SIG-M5 treated with dmso at 0.1 percent for 504 hours (cell line): Measurements from ENCODE around the gene ASB10.

ENCODE experiments used
- DNase-seq: peaks from one replicate; lab custom pipeline; 2025; ENCODE audit not compliant: unreplicated experiment; lab: John Stamatoyannopoulos, UW

Gene ASB10

DNA sequence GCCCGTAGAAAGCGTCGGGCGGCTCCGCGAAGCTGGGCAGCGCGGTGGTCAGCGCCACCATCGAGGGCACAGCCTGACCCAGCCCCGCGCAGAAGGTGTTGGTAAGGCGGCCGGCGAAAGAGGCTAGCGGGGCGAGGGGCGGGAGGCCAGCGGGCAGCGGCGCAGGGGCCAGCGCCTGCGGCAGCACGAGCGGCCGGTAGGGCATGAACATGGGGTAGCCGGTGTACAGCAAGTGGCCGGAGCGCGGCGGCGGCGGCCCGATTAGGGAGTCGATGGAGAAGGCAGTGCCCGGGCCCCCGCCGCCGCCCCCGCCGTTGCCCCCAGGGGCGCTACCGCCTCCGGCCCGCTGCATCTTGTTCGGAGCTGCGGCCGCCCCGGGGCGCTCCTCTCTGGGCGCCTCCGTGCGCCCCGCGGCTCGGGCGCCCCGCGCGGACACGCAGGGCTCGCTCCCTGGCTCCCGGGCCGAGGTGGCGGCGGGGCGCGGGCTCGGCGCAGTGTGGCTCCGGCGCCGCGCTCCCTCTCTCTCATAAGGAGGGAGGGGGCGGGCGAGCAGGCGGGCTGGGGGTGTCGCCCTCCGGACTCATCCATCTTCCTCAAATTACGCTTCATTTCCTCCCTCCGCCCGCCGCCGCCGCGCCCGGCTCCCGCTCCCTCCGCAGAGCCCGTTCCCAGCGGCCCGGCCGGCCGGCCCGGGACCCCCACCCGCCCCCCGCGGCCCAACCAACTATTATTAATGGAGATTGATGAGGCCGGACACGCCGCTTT lies 19.7 kb downstream of the ASB10 start, which contains the start of gene GBX1:
Gene GBX1 (minus strand): TSS at position 498 of the 765 bp plus-strand sequence. CDS start 146 bp downstream, at position 352.
- DNase-seq = no peak

DNA sequence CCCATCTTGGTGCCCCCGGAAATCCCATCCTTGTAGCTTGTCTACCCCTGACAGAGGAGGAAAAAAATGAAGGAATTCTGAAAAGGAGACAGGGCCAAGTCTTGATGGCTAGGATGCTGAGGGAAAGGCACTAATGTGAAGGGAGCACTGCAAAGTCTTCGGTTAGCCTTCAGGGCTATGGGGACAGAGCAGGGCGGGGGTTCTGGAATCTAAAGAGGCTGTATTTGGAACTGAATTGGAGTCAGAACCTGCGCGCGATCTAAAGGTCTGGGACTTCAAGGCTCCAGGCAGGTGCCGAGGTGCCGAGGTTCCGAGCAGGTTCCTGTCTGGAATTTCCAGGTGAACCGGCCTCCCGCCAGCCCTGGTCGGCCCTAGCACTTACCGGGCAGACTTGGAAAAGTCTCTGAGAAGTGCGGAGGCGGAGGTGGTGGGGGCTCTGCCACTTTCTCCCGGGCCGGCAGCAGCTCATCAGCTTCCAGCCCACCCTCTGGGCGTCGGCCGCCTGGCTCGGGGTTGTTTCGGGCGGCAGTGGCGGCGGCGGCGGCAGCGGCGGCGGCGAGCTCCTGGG lies 20.3 kb downstream of the ASB10 start:
- no peak for DNase-seq

DNA sequence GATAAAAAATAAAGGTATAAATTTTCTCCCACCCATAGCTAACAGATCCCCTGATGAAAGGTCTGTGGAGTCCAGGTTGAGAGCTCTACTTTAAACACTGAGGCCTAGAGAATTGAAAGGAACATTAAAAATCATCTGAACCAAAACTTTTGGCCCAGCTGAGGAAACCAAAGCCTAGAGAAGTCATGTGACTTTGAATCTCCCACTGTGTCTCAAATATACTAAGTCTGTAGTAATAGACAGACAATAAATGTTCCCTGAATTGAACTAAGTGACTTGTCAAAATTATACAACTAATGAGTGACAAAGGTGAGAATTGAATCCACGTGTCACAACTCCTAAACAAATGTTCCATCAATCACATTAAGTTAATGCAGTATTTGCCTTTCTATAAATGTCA lies 25.3 kb downstream of the ASB10 start:
- no peak for DNase-seq

DNA sequence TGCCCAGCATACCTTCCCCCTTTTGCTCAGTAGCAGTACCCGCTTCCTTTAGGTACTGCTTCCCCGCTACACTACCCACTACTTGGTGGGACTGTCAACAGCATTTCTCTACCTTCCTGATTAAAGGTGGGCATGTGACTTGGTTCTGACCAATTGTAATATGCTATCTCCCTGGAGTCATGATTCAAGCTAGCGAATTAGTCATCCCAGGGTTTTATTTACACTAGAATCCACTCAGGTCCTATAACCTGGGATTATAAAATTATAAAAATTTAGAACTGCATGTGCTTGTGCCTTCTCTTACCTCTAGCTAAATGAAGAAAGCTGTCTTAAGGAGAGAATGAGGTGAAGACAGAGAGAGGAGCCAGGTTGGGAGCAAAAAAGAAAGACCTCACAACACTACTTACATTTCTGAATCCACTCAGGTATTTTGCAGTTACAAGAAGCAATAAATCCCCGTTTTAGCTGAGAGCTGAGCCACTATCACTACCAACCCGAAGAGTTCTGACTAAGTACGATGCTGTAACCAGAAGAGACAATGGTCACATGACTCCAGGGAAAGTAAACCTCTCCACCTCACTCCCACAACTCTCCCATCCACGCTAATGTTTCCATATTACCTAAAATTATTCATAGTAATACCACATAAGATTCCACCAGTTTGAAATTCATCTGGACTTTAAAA lies 29.3 kb downstream of the ASB10 start:
- no peak for DNase-seq

DNA sequence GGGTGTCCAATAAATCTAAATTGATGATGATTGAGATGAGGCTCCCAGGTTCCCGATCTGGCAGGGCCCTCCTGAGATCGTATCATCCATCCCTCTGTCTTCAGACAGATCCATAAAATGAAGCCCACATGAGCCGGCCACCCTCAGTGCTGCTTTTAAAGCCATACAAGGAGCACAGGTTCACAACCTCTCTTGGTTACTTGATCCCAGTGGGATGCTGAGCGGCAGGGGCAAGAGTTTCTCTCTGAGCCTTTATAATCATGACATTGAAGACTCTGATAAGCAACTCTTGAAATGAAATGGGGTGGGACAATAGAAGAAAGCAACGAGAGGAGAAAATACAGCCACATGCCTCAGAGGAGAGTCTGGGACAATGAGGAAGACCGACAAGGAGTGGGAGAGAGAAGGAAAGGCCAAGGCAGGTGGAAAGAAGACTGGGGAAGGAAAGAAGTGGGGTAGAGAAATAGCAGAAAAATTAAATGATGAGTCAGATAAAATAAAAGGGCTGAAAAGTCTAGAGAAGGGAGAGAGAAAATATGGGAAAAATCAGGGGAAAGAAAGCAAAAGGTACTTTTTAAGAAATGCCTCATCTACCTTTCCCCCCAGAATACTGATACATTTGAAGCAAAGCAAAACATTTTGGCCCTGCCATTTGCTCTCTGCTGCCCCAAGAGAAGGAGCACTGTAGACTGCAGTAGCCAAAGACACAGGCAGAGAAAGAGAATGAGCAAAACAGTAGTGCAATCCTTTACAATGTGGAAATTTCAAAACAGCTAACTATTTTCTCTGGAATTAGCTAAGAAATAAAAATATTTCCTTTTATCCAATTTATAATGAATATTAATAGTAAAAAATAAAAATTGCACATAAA lies 34.2 kb downstream of the ASB10 start:
- DNase-seq = no peak

DNA sequence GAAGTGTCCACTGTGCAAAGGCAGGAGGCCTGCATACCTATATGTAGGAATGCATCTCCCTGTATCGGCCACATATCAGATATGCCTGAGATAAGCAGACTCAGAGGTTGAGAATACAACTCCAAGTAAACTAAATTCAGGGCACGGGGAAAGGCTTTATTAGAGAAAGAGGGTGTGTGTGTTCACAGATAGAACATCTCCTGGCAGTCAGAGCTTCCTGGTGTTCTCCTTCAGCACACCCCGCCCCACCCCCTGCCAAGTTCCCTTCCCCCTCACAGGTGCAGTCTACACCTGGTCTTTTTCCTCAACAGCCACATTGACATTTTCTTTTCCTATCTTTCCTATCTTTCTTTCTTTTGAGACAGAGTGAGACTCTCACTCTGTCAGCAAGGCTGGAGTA lies 36.7 kb downstream of the ASB10 start:
- DNase-seq = no peak

DNA sequence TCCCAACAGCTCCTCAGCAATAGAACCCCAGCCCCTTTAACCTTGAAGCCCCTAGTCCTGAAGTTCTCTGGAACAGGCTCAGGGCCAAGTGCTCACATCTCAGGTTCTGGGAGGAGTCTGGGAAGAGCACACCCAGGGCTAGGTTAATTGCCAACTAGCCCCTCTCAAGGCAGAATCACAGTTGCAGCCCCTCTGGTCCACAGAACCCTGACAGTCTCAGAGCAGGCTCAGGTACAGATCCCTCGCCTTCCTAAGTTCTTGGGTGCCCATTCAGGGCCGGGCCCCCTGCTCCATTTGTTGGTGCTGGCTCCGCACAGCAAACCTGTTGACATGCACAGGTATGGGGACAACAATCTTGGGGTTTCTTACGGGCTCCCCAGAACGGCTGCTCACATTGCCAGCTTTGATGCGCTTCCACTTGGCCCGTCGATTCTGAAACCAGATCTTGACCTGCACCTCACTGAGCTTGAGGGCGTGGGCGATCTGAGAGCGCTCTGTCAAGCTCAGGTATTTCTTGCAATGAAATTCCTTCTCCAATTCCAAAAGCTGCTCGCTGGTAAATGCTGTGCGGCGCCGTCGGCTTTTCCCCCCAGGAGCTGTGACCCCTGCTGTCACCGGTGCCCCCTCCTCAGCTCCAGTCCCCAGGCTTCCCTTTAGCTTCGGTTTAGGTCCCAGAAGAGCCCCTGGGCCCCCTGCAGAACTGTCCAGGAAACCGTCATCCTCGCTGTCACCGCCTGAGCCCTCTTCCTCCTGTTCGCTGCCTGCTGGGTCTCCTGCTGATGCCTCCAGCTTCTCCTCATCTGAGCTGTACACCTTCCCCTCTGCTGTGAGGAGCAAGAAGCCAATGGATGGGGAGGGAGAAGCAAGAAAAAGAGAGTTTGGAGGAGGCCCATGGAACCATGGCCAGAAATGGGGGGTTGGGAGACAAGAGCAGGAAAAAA lies 38.5 kb downstream of the ASB10 start:
- no peak for DNase-seq

DNA sequence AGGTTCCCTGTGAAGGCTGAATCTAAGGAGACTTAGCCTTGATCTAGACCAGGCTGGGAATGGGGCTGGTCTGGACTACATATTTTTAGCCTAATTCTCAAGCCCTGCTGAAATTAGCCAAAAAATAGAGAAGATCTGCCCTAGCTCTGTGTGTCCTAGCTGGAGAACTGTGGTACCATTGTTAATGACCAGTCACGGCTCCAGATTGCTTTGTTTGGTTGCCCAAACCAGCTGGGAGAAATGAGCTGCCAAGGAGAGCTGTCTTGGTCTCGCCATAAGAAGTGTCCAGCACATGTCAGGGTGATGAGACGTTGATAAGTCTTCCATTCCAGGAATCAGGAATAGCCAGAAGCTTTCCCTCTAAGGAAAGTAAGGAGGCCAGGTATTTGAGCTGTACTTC lies 40.3 kb downstream of the ASB10 start:
- DNase-seq = no peak

DNA sequence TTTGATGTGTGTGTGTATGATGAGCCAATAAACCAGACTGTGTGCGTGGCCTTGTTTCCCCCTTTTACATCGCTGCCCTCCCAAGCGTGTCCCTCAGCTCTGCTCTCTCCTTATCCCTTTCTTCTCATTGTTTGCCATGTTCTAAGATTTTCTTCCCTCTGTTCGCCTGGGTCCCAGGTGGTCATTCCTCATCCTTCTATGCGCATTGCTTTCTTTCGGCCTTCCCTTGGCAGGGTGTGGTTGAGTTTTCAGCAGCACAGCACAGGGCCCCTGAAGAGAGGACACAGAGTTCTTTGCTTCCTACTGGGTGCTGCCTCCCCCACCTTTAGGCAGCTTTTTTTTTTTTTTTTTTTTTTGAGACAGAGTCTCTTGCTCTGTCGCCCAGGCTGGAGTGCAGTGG lies 42.7 kb downstream of the ASB10 start:
- no peak for DNase-seq

DNA sequence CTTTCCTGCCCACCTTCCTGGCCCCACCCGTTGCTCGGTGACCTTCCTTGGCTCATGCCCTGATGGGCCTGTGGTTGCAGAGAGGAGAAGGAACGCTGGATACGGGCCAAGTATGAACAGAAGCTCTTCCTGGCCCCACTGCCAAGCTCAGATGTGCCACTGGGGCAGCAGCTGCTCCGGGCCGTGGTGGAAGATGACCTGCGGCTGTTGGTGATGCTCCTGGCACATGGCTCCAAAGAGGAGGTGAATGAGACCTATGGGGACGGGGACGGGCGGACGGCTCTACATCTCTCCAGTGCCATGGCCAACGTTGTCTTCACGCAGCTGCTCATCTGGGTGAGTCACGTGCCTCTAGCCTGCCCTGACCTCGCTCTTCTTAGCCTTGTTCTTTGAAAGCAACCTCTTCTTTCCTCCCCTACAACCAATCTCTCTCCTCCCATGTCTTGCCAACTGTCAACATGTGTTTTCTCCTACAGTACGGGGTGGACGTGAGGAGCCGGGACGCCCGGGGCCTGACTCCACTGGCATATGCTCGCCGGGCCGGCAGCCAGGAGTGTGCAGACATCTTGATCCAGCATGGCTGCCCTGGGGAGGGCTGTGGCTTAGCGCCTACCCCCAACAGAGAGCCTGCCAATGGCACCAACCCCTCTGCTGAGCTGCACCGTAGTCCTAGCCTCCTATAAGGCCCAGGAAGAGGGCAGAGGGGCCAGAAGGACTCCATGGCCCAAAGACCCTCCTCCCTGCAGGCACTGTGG lies 43.6 kb downstream of the ASB10 start:
- DNase-seq = no peak

DNA sequence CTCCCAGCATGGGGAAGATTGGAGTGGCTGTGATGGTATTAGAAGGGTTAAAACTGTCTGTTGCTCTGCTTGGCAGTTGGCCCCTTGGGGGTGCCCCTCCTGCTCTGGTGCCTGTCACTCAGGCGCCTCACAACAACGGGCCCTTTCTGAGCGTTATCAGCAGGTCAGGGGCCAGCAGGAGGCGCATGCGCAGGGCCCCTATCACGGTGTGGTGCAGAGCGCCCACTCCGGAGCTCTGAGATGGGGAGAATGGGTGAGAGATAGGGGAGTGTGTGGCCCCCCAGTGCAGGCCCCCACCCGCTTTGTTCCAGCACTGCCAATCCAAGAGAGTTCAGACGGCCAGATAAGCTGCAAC lies 44.4 kb downstream of the ASB10 start:
- no peak for DNase-seq

DNA sequence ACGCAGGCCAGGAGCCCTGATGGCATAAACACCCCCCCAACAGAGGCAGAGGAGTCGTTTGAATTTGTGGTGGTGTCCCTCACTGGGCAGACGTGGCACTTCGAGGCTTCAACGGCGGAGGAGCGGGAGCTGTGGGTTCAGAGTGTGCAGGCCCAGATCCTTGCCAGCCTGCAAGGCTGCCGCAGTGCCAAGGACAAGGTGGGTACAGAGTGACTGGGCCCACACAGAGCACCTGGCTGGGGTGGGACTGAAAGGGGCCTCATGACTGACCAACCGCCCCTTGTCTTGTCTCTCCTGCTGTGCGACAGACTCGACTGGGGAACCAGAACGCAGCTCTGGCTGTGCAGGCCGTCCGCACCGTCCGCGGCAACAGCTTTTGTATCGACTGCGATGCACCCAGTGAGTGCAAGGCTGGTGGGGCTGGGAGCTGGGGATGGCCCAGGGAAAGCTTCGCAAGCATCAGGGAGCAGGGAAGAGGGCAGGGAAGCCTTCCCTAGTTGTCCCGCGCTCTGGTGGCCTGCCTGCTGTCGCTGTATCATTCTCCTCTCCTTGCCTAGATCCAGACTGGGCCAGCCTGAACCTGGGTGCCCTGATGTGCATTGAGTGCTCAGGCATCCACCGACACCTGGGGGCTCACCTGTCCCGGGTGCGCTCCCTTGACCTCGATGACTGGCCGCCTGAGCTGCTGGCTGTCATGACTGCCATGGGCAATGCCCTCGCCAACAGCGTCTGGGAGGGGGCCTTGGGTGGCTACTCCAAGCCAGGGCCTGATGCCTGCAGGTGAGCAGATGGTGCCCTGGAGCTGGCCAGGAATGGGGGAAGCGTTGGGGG lies 45.0 kb downstream of the ASB10 start:
- no peak for DNase-seq

DNA sequence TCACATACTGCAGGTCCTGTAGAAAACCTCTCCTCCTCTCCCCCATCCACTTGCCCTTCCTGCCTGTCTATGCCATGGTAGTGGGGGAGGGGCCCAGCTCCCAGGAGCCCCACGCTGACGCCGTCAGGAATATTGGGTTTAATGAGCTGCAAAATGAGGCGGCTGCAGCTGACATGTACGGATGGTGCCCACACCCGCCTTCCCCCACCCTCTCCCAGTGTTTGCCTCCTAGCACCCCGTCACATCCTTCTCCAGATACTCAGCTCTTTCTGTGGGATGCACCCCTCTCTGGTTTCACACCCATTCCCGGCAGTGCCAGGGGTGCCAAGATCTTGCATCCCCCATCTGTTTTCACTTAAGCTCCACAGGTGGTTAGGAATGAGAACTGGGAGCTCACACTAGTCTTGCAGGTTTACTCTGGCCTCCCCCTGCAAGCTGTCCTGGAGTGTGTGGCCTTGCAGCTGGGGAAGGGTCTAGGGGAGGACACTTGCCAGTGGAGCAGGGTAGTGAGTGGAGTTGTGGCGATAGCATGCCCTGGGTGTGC lies 45.7 kb downstream of the ASB10 start:
- no peak for DNase-seq

DNA sequence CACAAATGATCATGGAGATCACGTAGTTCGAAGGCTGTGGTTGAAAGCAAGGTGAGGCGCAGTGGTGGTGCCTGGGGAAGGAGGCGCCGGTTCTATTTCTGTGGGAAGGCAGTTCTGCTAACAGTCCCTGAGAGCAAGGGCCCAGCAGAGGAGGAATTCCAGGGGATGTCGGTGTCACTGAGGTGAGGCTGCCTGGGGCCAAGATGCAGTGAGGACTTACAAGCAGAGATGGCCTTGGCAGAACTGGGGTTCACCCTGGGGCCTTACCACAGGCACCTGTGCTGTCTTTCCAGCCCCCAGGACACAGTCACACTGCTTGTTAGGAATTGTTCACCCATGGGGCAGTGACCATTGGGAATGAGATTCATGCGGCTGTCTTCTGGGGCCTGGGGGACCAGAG lies 46.2 kb downstream of the ASB10 start:
- DNase-seq = no peak

DNA sequence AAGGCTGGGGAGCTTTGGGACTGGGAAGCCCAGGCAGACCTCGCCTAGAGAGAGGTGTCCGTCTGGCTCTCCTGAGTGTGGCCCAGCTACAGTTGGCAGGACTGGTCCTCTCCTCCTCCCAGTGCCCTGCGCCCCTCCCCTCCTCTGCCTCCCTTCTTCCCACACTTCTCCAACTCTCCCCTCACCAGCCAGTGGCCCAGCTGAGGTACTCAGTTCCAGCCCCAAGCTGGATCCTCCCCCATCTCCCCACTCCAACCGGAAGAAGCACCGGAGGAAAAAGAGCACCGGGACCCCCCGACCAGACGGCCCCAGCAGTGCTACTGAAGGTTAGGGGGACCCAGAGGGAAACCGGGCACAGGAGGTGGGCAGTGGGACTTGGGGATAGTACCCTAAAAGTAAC lies 47.3 kb downstream of the ASB10 start:
- DNase-seq = no peak

DNA sequence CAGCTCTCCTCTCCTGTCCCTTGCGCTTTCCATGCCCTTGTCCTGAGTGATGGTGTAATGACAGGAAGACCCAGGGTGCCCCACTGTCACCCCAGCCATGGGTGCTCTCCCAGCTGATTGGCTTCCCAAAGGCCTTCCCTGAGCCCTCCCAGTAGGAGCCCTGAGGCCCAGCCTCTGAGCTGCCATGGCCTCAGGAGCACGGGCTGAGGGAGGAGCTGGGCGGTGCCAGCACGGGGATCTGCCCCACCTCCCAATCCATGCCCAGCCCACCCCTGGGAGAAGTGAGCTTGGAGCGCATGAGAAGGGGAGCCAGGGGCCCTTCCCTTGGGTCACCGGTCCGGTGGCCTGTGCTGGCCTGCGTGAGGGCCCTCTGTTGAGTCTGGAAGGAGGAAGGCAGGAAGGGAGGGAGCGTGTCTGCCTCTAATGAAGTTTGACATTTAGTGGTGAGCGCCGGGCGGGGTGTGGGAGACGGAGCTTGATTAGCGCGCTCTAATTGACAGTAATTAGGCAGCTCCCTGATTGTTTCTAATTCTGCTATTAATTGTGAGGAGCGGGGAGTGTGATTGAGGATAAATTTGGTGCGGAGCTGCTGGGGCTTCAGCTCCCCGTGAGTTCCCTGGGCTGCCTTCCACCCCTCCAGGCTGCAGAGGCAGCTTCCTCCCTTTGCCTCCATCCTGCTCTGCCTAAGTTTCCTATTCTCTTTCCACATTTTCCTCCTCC lies 47.8 kb downstream of the ASB10 start:
- DNase-seq = no peak

DNA sequence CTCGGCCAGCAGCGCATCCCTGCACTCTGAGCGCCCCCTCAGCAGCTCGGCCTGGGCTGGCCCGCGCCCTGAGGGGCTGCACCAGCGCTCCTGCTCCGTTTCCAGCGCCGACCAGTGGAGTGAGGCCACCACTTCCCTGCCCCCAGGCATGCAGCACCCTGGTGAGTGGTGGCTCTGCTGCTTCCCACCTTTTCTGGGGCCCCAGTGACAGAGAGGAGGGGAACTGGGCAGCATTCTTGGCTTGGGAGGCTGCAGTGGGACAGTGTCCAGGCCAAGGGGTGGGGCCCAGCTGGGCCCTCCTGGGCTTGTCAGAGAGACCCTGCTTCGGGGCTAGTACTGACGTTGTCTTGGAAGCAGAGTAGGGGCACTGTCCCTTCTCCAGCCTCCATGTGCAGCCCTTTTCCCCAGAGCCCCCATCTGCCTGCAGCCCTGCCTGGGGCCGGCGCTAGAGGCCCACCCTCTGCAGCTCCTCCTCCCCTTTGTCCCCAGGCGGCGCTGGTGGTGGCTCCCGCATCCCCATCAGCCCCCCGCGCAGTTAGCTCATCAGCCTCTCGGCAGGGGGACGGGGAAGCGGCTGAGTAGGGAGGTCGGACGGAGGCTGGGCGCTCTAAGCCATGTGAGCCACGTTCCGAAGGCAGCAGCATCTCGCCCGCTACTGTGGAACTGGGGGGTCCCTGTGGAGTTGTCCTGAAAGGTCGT lies 48.7 kb downstream of the ASB10 start:
- DNase-seq = no peak
